Measurements from ENCODE around the gene MAPK8.

- TF ChIP-seq EZH2 (IDR thresholded peaks at IDR 0.05; ENCODE audit: insufficient read depth, low read length): no peak
- no peak for TF ChIP-seq CTCF (IDR thresholded peaks at IDR 0.05; ENCODE audit: insufficient read depth, low read depth, low read length)
Measured at GRCh38 chr10:48332871-48333216, 26.4 kb downstream of the MAPK8 start.
